Breast epithelium (tissue), 4 donors: ENCODE results near the gene GLI1. TPM values are rescaled to one million over a fixed set of nuclear protein-coding genes. Genes with fewer than 3 reads are reported as not detected.

ENCODE experiments used
- DNase-seq, 2 donors: peaks; one replicate each; pipeline ENCODE4 v3.0.0-alpha.2; 2019; ENCODE audit warnings: low spot score in 2 of 2
- H3K27ac ChIP-seq, 2 donors: fragments of 200-600 bp; sonication (generic) in 1 of 2; one replicate each; pipeline ENCODE4 v1.5.1; 2016 to 2019; ENCODE audit warnings: mild to moderate bottlenecking in 1 of 2
- H3K27me3 ChIP-seq, 2 donors: fragments of 200-600 bp; sonication (generic) in 1 of 2; one replicate each; pipeline versions ENCODE4 v1.5.1 to v1.6.0; 2017 to 2019; ENCODE audit warnings: control low read depth in 1 of 2, mild to moderate bottlenecking in 1 of 2
- H3K36me3 ChIP-seq: fragments of 200-600 bp; one replicate; pipeline ENCODE4 v1.5.1; 2019
- H3K4me1 ChIP-seq, 2 donors: fragments of 200-600 bp; sonication (generic); one replicate each; pipeline ENCODE4 v1.5.1; 2016 to 2019; ENCODE audit warnings: control low read depth in 1 of 2
- H3K4me3 ChIP-seq, 3 donors: fragments of 200-600 bp; sonication (generic); 1 replicate in 2 of 3; 2 replicates in 1 of 3; pipeline ENCODE4 v1.5.1; 2016 to 2019; ENCODE audit warnings: mild to moderate bottlenecking in 3 of 3, moderate library complexity in 2 of 3
- H3K9me3 ChIP-seq, 2 donors: fragments of 200-600 bp; sonication (generic) in 1 of 2; one replicate each; pipeline ENCODE4 v1.5.1; 2016 to 2019; ENCODE audit warnings: control low read depth in 1 of 2
- CTCF ChIP-seq, 3 donors: fragments of 450-650 bp; IDR thresholded peaks; one replicate each; pipeline ENCODE4 v1.5.1; 2016 to 2017; ENCODE audit warnings: antibody characterized with exemption in 3 of 3, mild to moderate bottlenecking in 3 of 3, moderate library complexity in 3 of 3
- POLR2A ChIP-seq: fragments of 450-650 bp; IDR thresholded peaks from one replicate; pipeline ENCODE4 v1.6.1; 2016; ENCODE audit warnings: antibody characterized with exemption, mild to moderate bottlenecking, moderate library complexity
- POLR2AphosphoS5 ChIP-seq, 3 donors: sonication (generic); formaldehyde crosslinking; IDR thresholded peaks; one replicate each; pipeline ENCODE4 v1.6.1; 2017; ENCODE audit warnings: antibody characterized with exemption in 3 of 3
- intact Hi-C: fragments of 100-400 bp; cut with DNase I; formaldehyde crosslinking; loops from one replicate; pipeline ENCODE4 v1.15.1; 2023; ENCODE audit warnings: low total_unique reads
- total RNA-seq, 3 donors: library from RNA; depleted of rRNA; stranded (reverse); fragments of >200 nt; gene quantifications; one replicate each; pipeline ENCODE4 v1.1.0, GENCODE V29; 2016

The GLI1 gene
- total RNA-seq, 3 donors from 2014 or later: 0.66 to 2.1 (median 1.2) TPM

GRCh38 chr12:57470286-57470969, 10.8 kb downstream of the GLI1 start:
- H3K27ac ChIP-seq: no peak overlapping the region
- peaks cover 0 to 6% of the 10 kb centered on the region in 2 donors for H3K4me1 ChIP-seq
- DNase-seq: no peak
- H3K36me3 ChIP-seq: no peaks in the 10 kb centered on the region
- no peaks in the 10 kb centered on the region for H3K9me3 ChIP-seq
- H3K4me3 ChIP-seq: no peak overlapping the region
- intact Hi-C loops: no loop called here
- H3K27me3 ChIP-seq: peaks cover 0 to 12% of the 10 kb centered on the region in 2 donors
- TF ChIP-seq CTCF (IDR thresholded peaks at IDR 0.05): no peak
- no peak for TF ChIP-seq POLR2A
- no peak for TF ChIP-seq POLR2AphosphoS5 (IDR thresholded peaks at IDR 0.05)

- H3K4me3 ChIP-seq: no peak overlapping the region
- peaks cover 0 to 19% of the 10 kb centered on the region in 2 donors for H3K27me3 ChIP-seq
- no peaks in the 10 kb centered on the region for H3K9me3 ChIP-seq
- intact Hi-C loops: no loop called here
- H3K27ac ChIP-seq: no peak overlapping the region
- peaks cover 0 to 13% of the 10 kb centered on the region in 2 donors for H3K4me1 ChIP-seq
- no peaks in the 10 kb centered on the region for H3K36me3 ChIP-seq
- TF ChIP-seq POLR2AphosphoS5 (IDR thresholded peaks at IDR 0.05) (no peak), CTCF (IDR thresholded peaks at IDR 0.05) (no peak), POLR2A (no peak)
- DNase-seq: no peak
Measured at GRCh38 chr12:57470970-57471656, 11.5 kb downstream of the GLI1 start.

- TF ChIP-seq POLR2AphosphoS5 (IDR thresholded peaks at IDR 0.05): no peak
- no peak for TF ChIP-seq CTCF (IDR thresholded peaks at IDR 0.05)
- no peak for TF ChIP-seq POLR2A
- H3K27me3 ChIP-seq: peaks cover 0 to 24% of the 10 kb centered on the region in 2 donors
- H3K4me3 ChIP-seq: no peak overlapping the region
- H3K27ac ChIP-seq: no peak overlapping the region
- no peaks in the 10 kb centered on the region for H3K9me3 ChIP-seq
- intact Hi-C loops: no loop called here
- DNase-seq: no peak
- peaks cover 0 to 15% of the 10 kb centered on the region in 2 donors for H3K4me1 ChIP-seq
- no peaks in the 10 kb centered on the region for H3K36me3 ChIP-seq
Measured at GRCh38 chr12:57471661-57472060, 12.1 kb downstream of the GLI1 start.

GRCh38 chr12:57472391-57472790, 12.8 kb downstream of the GLI1 start:
- DNase-seq: no peak
- Histone ChIP-seq H3K27ac (no peak overlapping the region), H3K36me3 (no peaks in the 10 kb centered on the region), H3K4me1 (peaks cover 0 to 15% of the 10 kb centered on the region in 2 donors), H3K4me3 (no peak overlapping the region), H3K9me3 (no peaks in the 10 kb centered on the region), H3K27me3 (peaks cover 0 to 30% of the 10 kb centered on the region in 2 donors)
- intact Hi-C loops: no loop called here
- no peak for TF ChIP-seq CTCF (IDR thresholded peaks at IDR 0.05)
- no peak for TF ChIP-seq POLR2A

- H3K27ac ChIP-seq: no peak overlapping the region
- H3K9me3 ChIP-seq: no peaks in the 10 kb centered on the region
- TF ChIP-seq POLR2AphosphoS5 (IDR thresholded peaks at IDR 0.05) (no peak), CTCF (IDR thresholded peaks at IDR 0.05) (no peak), POLR2A (no peak)
- H3K4me3 ChIP-seq: no peak overlapping the region
- no peaks in the 10 kb centered on the region for H3K36me3 ChIP-seq
- peaks cover 0 to 33% of the 10 kb centered on the region in 2 donors for H3K27me3 ChIP-seq
- no peak for DNase-seq
- intact Hi-C loops: no loop called here
- H3K4me1 ChIP-seq: peaks cover 0 to 15% of the 10 kb centered on the region in 2 donors
Measured at GRCh38 chr12:57473392-57473791, 13.8 kb downstream of the GLI1 start.
